ENCODE results near the gene SYT7.
"Not testable (repeated sequence)": the region's sequence is repeated elsewhere in the genome, so short reads cannot be mapped to it uniquely, and the experiment has no call there.

The SYT7 gene

DNA sequence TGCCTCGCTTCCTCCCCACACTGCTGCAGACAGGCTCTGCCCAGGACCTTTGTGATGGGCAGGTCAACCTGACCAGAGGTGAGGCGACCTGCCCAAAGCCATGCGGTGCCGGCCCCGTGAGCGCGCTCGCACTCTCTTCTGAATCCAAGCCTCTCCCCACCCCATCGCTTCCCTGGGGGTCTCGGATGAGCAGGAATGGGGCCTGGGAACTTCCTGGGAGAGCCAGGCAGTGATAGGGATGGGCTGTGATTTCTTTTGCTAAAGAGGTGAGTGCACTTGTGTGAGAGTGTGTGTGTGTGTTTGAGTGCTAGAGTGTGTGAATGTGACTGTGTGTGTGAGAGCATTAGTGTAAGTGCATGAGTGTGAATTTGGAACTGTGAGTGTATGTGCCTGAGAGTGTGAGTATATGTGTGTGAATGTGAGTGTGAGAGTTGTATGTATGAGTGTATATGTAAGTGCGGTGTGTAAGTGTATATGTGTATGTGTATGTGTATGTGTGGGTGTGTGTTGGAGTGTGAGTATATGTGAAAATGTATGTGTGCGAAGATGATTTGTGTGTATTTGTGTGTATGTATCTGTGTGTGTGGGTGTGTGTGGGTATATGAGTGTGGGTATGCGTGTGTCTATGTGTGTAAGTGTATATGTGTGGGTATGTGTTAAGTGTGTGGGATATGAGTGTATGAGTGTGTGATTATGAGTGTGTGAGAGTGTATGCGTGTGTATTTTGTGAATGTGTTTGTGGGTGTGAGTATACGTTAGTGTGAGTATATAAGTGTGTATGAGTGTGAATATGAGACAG lies 84.1 kb downstream of the SYT7 start:
- DNase-seq (ENCODE audit: low spot score): no peak

DNA sequence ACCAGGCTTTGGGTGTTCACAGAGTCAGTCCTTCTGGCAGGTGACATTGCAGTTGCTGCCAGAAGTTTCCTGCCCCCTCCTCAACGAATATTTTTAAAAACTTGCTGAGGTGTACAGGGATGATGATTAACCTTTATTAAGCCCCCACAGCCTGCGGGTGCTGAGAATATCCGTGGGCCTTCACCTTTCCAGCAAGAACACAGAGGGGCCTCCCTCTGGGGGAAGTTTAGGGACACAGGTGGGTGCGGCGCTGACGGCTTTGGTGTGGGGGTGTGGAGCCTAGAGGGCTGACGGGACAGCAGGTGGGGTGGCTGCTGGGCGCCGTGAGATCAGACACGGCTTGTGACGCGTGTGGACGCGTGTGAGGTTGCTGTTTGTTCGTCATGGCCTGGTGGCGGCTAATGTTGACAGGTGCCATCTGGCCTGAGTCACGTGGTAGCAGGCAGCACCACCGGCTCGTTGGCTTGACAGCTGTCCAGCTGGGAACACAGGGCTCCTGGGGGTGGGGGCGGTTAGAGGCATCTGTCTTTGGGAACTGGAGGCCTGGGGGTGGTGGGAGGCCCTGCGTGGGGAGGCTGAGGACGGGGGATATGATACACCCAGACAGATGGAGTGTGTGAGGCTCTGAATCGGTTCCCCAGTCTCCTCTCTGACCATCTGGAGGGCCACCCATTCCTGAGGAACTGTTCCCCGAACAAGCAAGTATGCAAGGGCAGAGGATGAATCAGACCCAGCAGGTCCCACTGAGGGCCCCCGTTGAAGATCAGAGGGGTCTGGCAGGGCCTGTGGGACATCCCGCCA lies 84.9 kb downstream of the SYT7 start:
- no peak for DNase-seq (ENCODE audit: low spot score)

DNA sequence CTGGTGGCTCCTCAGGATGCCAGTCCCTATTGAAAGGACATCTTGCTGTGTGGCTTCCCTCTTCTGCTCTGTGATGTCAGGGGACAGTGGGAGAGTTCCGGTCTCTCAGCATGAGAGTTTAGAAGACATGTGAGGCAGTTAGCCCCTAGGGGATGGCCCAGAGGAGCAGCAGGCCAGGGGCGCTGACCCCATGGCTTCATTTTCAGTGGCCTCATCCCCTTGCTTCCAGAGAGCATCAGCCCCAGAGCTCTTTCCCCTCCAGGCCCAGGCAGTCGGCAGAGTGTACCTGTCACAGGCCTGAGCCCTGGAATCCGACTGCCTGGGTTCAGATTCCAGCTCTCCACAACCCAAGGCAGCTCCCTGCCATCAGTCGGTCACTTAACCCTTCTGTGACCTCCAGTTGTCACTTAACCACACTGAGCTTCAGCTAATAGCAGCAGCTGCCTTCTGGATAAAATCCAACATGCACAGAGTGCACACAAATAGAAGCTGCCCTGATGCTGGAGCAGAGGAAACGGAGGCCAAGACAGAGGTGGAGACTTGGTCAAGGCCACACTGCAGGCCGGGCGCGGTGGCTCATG lies 86.4 kb downstream of the SYT7 start:
- no peak for DNase-seq (ENCODE audit: low spot score)

DNA sequence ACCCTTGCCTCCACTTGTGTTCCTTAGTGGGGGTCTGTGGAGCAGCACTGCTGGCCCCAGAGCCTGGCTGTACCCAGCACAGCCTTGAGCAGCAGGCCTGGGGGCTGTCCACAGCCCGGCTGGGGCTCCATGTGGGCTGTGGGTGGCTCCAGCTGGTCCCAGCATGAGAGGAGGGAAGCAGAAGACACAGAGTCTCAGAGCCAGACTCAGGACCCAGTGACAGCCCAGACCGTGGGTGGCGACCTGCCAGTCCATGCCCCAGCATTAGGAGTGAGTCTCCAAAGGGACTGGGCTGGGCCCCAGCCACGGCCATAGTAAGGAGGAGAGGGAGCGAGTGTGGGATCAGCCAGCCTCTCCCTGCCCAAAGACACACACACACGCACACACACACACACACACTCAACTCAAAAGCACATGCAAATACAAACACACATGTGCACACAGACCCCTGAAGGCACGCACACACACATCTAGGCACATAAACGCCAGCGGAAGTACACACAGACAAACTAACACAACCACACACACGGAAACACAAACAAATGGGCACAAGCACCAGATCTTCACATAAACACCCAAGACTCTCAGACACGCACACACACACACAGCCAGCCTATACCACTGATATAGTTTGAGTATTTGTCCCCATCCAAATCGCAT lies 89.0 kb downstream of the SYT7 start:
- DNase-seq (ENCODE audit: low spot score): no peak

DNA sequence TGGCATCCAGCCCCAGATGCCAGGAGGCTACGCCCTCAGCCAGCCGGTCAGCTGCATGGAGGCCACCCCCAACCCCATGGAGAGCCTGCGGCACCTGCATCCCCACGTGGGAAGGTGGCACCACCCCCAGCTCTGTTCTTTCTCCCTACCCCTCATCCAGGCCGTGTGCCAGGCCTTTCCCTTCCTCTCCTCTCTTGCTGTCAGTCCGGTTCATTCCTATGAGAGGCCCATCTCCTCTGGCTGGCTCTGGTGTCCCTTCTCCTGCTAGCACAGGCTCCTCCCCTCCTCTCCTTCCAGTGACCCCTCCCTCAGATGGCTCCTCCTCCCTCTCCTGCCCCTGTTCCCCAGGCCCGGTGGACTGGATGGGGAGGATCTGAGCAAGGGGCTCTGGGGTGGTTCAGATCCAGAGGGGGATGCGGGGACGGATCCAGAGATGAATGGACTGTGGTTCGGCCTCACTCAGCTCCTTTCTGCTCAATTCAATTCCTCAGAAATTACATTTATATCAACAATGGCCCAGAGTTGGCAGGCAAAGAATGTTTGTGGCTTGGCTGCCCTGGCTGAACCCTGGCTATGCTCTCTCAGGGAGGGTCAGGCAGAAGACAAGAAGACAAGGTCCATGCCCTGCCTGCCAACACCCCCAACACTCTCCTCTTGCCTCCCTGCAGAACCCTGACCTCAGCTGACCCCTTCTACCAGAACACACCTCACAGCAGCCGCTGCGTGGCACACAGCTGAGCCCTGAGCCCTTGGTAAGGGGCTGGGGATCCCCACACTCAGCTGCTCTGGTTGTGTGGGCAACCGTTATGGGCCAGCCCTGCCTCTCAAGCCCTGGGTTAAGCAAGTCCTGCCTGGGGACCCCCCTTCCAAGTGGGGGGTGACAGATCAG lies 90.8 kb downstream of the SYT7 start:
- DNase-seq (ENCODE audit: low spot score): no peak

DNA sequence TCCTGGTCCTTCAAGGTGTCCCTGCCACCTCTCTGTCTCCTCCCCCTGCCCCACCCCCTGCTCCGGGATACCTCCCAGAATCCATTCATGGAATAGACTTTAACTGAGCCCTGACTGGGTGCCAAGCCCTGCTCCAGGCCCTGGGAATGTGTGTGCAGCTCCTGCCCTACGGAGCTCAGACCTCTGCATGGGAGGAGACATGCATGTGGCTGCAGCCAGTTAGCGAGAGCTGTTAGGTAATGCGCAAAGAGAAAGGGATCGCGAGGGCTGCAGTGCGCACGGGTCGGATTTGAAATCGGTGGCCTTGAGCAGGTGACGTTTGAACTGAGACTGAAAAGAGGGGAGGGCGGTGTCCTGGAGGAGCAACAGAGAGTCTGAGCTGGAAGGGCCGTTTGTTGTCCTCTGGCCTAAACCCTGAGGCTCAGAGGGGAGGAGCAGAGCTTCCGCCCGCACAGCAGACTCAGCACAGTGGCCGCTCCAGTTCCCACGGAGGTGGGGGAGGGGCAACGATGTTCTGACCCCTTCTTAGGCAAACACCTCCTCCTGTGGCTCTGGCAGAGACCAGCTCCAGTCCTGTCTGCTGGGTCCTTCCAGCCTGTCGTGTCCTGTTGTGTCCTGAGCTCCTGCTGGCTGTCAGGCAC lies 92.1 kb downstream of the SYT7 start:
- no peak for DNase-seq (ENCODE audit: low spot score)

DNA sequence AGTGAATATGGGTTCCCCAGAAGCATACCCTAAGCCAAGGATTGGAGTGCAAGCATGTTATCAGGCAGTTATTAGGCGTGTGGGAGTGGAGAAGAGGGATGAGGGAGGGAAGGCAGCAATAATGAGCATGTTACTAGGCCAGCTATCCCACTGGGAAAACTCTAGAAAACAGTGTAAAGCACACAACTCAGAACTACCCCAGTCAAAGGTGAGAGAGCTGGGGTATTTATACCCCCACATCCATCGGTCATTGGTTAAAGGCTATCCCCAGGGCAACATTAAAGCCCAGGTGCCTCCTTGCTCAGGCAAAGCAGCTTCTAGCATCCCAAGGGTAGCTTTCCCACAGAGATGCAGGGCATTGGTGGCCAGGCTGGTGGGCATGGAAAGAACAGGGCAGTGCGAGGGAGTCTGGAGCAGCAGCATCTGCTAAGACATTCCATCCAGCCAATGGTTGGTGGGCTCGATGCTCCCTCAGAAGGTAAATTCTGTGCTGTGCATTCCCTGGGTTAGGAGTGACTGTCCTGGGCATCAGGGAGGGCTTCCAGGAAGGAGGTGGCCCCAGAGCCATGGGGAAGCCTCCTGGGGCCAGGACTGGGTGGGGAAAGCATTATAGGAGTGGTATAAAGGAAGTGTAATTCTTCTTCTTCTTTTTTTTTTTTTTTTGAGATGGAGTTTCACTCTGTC lies 93.4 kb downstream of the SYT7 start:
- no peak for DNase-seq (ENCODE audit: low spot score)

DNA sequence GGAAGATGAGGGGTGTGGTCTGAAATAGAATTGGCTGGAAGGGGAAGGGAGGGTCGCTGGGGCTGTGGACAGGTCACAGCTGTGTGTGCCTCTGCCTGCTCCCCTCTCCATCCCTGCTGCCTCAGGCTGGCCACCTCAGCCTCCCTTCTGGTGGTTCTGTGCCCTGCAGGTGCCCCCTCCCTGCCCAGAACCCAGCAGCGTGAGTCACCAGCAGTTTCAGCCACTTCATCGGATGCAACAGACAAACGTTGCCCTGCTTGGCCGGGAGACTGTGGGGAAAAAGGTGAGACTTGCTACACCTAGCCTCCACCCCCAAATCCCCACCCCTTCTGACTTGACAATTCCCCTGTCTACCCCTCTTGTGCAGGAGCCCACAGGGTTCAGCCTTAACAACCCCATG lies 94.1 kb downstream of the SYT7 start:
- DNase-seq (ENCODE audit: low spot score): no peak

DNA sequence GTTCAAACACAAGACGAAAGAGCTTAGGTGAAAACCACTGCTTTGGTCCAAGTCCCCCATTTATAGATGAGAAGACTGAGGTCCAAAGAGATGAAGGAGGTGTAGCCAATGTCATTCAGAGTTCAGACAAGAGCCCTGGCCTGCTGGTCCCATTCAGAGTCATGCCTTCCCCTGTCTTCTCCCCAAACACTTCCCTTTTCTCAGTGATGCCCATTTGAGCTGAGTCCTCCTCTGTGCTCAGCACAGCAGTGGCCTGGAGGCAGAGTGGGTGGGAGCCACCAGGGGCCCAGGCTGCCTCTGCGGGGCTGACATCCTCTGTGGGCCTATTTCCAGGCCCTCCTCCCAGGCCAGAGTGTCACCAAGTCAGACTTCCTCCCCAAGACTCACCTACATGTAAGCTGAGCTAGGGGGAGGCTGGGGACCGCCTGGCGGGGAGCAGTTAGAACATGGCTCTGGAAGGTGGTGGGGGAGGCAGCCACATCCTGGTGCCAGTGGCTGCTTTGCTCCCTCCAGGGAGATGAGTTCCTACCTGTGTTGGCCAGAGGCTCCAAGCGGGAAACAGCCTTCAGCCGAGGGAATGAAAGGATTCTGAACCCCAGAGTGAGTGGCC lies 94.8 kb downstream of the SYT7 start:
- no peak for DNase-seq (ENCODE audit: low spot score)

DNA sequence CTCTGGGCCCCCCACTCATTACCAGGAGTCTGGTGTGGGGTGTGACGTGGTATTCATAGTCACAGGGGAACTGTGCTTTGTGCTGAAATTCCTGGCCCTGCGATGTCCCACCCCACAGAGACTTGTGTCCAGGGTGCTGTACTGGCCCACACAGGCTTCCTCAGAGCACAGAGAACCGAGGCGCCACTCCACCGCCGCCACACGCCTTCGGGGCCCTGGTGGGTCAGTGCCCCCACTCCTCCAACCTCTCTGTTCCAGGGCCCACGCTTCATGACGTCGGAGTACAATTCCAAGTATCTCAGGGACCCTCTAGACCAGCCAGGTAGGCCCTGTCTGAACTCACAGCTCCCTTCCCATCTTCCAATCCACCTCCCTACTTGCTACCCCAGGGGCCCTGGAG lies 95.8 kb downstream of the SYT7 start:
- DNase-seq (ENCODE audit: low spot score): no peak

DNA sequence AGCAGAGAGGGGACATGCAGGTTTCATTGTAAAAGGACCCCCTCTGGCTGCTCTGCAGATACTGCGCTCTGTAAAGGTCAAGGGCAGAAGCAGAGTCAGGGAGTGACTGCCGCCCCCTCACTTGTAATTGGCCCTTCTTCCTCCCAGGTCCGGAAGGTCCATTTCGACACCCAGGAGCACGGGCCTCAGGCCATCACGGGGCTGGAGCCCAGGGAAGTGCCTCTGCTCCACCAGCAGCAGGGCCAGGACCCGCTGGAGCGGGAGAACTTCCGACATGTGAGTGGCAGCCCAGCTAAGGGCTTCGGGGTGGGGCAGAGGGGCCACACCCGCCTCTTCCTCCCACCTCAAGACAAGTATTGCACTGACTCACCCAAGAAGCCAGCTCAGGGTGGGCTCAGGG lies 96.3 kb downstream of the SYT7 start:
- DNase-seq (ENCODE audit: low spot score): no peak

DNA sequence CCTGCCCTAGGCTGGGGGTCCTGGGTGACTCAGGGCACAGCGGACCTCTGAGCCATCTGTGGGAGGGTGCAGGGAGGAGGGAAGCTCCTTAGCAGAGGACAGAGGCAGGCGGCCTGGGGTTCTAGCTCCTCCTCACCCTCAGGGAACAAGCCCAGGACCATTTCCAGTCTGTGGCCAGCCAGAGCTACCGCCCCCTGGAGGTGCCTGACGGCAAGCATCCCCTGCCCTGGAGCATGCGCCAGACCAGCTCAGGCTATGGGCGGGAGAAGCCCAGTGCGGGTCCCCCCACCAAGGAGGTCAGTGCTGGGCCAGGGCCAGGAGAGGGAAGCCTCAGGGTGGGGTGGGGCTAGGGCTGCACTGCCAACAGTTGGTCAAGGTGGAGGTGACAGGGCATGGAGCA lies 98.4 kb downstream of the SYT7 start:
- DNase-seq (ENCODE audit: low spot score): no peak

DNA sequence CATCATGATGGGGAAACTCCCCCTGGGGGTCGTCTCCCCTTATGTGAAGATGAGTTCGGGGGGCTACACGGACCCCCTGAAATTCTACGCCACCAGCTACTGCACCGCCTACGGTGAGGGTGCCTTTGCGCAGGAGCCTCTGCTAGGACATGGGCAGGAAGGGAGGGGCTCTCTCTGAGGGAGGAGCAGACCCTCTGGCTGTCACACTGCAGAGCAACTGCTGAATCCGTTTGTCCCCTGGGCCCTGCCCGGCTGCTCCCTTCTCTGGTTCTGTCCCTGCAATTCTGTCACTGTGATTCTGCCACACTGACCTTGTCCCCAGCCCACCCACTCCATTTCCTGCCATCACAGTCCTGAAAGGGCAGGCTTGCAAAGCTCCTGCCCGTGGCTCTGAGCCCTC lies 99.1 kb downstream of the SYT7 start:
- no peak for DNase-seq (ENCODE audit: low spot score)

DNA sequence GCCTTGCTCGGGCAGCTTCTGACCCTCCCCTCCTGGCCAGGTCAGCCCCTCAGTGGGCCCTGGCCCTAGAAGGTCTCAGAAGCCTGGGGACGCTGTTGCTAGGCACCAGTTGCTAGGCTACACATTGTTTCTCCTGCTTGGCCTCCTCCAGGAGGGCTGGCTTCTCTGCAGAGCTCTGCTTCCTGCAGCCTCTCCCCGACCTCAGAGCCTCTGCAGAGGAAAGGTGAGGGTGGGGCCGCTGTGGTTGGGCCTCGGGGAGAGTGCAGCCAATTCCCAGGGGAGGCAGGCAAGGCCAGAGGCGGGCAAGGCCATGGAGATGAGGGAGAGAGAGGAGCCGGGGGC lies 99.9 kb downstream of the SYT7 start:
- no peak for DNase-seq (ENCODE audit: low spot score)

DNA sequence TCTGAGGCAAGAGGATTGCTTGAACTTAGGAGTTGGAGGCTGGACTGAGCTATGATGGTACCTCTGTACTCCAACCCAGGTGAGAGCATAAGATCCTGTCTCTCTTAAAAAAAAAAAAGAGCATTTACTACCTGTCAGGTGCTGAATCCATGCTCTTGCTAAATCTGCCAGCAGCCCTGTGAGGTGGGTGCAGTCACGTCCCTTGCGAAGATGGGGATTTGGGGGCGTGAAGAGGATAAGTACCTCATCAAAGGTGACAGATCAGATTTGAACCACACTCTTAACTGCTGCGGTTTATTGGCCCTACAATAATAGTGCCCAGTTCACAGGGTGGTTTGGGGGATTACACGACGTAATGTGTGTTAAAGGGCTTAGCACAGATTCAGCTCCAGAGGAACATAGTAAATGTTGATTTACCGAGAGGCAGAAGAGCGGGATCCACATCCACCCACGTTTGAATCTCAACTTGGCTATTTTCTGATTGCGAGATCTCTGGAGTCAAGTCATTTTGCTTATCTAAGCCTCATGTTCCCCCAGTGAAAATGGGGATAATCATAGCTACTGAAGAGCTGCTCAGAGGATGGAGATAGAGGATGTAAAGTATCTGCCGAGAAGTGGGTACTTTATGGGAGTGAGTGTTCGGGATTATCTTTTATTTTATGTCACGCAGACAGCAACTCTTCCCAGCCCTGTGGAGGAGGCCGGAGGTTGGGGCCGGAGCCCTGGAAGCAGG lies 100.4 kb downstream of the SYT7 start:
- no peak for DNase-seq (ENCODE audit: low spot score)

DNA sequence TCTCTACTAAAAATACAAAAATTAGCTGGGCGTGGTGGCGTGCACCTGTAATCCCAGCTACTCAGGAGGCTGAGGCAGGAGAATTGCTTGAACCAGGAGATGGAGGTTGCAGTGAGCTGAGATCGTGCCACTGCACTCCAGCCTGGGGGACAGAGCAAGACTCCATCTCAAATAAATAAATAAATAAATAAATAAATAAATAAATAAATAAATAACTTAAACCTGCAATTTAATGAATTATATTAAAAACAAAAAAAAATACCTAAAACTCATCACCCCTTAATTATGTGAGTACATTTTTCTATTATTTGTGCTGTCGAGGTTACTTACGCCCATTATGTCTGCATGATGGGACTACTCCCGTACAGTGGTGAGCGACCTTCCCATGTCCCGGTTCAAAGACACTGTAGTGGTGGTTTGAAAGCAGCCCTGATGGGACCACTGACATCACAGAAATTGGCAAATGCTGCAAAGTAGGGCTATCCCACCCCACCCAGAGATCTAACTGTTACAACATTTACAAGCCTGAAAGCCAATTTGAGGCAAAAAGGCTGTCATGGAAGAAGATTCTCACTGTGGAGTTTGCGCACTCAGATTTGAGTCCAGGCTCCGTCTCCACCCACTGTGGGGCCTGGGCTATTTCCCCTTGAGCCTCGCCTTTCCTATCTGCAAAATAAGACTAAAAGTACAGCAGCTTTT lies 101.4 kb downstream of the SYT7 start:
- DNase-seq (ENCODE audit: low spot score): not testable (repeated sequence)

DNA sequence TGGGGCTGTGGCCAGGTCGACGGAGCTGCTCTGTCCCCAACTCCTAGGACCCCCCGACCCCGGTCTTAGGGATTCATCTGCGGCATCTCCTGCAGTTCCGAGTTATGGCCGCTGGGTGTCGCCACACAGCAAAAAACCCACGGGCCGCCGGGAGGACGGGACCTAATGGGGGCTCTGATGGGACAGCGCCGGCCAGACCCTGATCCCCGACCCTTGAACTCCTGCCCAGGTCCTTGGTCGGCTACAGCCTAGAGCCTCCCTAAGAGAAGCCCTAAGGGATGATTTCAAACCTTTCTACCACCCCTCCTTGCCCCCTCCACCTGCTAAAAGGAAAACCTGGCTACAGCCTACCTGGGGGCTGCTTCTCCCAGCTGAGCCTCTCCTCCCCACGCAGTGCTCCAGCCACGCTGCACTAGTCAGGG lies 103.1 kb downstream of the SYT7 start:
- no peak for DNase-seq (ENCODE audit: low spot score)

DNA sequence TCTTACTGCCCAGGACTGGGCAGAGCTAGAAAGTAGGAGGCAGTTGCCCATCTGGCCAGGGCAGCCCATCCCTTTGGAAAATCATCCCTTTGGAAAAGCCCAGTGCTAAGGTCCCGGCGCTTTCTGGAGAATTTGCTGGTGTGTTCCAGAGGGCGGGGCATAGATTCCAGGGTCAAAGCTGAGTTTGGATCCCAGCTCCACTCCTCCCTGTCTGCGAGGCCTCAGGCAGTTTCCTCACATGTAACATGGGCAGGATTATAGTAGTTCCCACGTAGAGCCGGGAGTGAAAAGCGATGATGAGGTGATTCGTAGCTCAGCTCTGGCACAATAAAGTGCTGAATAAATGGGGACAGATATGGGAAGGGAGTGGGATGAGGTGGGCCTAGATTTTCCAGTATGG lies 103.8 kb downstream of the SYT7 start:
- no peak for DNase-seq (ENCODE audit: low spot score)

DNA sequence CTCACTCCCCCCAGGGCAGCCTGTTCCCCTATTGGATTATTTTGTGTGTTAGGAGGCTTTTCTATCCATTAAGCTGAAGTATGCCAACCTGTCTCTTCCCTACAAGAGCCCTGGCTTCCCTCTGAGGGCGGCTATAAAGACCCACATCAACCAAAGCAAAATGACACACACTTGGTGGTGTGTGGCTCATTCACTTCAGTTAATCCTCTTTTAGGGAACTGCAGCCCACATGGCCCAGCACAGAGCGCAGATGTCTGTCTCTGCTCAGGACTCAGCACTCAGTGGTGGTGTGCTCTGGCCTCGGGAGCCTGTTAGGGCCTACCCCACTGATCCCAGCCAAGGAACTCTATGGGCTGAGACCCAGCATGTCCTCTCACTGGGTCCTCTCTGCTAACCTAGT lies 104.5 kb downstream of the SYT7 start:
- no peak for DNase-seq (ENCODE audit: low spot score)
